ENCODE measurements around the gene FAM171A1. TPM values are rescaled to one million over a fixed set of nuclear protein-coding genes. Genes with fewer than 3 reads are reported as not detected.

FAM171A1 gene
- total and polyA plus RNA-seq, 2 donors (not counting 1 experiment from before 2014, with no cell fraction given): 0.09 TPM; not detected in 1

- intact Hi-C loops (cut with micrococcal nuclease): no loop called here
- TF ChIP-seq EZH2 (IDR thresholded peaks at IDR 0.05; ENCODE audit: borderline replicate concordance, insufficient read depth, low read depth, low read length, poor library complexity, severe bottlenecking): no peak
- no peak for TF ChIP-seq CTCF (IDR thresholded peaks at IDR 0.05)
- POLR2A ChIA-PET: no interaction called here
- no peaks in the 10 kb centered on the region for H4K20me1 ChIP-seq (ENCODE audit: control insufficient read depth, insufficient read depth, low read length, poor library complexity, severe bottlenecking)
- H3K4me2 ChIP-seq (replicated peaks; ENCODE audit: low read depth, low read length, poor library complexity, severe bottlenecking): no peak overlapping the region
- H3K79me2 ChIP-seq (ENCODE audit: control insufficient read depth, insufficient read depth, low read length): no peaks in the 10 kb centered on the region
- H3K36me3 ChIP-seq (replicated peaks in 1 of 2; ENCODE audit: control extremely low read depth in 1 of 2, control insufficient read depth in 1 of 2, extremely low read depth in 1 of 2, insufficient read depth in 2 of 2, low read length in 1 of 2): no peaks in the 10 kb centered on the region
- Mint-ChIP-seq H3K27ac (no peak overlapping the region), H3K4me1 (peaks cover 3% of the 10 kb centered on the region), H3K9me3 (ENCODE audit: insufficient read depth) (no peaks in the 10 kb centered on the region), H3K27me3 (peaks cover 50% of the 10 kb centered on the region), H3K4me3 (no peak overlapping the region)
- 78% methylated on average over 1 of the region's 1 CpG for WGBS (ENCODE audit: insufficient coverage)
- DNase-seq: no peak
- H3K4me1 ChIP-seq (ENCODE audit: control insufficient read depth in 2 of 2, insufficient read depth in 2 of 2, low read length in 2 of 2): peaks cover 0 to 4% of the 10 kb centered on the region in 2 donors
- no peaks in the 10 kb centered on the region for H3K9me3 ChIP-seq (ENCODE audit: control extremely low read depth in 1 of 3, control insufficient read depth in 2 of 3, insufficient read depth in 1 of 3, low read length in 2 of 3)
- no peak overlapping the region for H3K4me3 ChIP-seq (ENCODE audit: control extremely low read depth in 1 of 5, extremely low read depth in 1 of 5, insufficient read depth in 1 of 5, low read depth in 2 of 5, low read length in 4 of 5)
- H3K9ac ChIP-seq (ENCODE audit: low read length): no peak overlapping the region
- CTCF ChIA-PET: no interaction called here
- H3K27me3 ChIP-seq (replicated peaks in 1 of 4; ENCODE audit: control extremely low read depth in 1 of 4, control insufficient read depth in 3 of 4, insufficient read depth in 4 of 4, low read length in 3 of 4): peaks cover 0 to 24% (median 15%) of the 10 kb centered on the region in 4 experiments
- ATAC-seq (ENCODE audit: low read depth): no peak
- H2AFZ ChIP-seq (ENCODE audit: insufficient read depth, low read depth, low read length, poor library complexity, severe bottlenecking): no peak overlapping the region
- no peak overlapping the region for H3K27ac ChIP-seq (ENCODE audit: low read length in 2 of 2)
Observed at GRCh38 chr10:15365692-15366091, 5.4 kb downstream of the FAM171A1 start.

GRCh38 chr10:15364001-15364400 is 7.1 kb downstream of the FAM171A1 start:
- Histone ChIP-seq H3K4me1 (ENCODE audit: control insufficient read depth in 2 of 2, insufficient read depth in 2 of 2, low read length in 2 of 2) (no peaks in the 10 kb centered on the region), H4K20me1 (ENCODE audit: control insufficient read depth, insufficient read depth, low read length, poor library complexity, severe bottlenecking) (no peaks in the 10 kb centered on the region), H2AFZ (ENCODE audit: insufficient read depth, low read depth, low read length, poor library complexity, severe bottlenecking) (no peak overlapping the region), H3K36me3 (replicated peaks in 1 of 2; ENCODE audit: control extremely low read depth in 1 of 2, control insufficient read depth in 1 of 2, extremely low read depth in 1 of 2, insufficient read depth in 2 of 2, low read length in 1 of 2) (no peaks in the 10 kb centered on the region), H3K79me2 (ENCODE audit: control insufficient read depth, insufficient read depth, low read length) (no peaks in the 10 kb centered on the region), H3K9me3 (ENCODE audit: control extremely low read depth in 1 of 3, control insufficient read depth in 2 of 3, insufficient read depth in 1 of 3, low read length in 2 of 3) (no peaks in the 10 kb centered on the region), H3K9ac (ENCODE audit: low read length) (no peak overlapping the region), H3K27me3 (replicated peaks in 1 of 4; ENCODE audit: control extremely low read depth in 1 of 4, control insufficient read depth in 3 of 4, insufficient read depth in 4 of 4, low read length in 3 of 4) (peaks cover 0 to 15% (median 11%) of the 10 kb centered on the region in 4 experiments), H3K4me2 (replicated peaks; ENCODE audit: low read depth, low read length, poor library complexity, severe bottlenecking) (no peak overlapping the region), H3K27ac (ENCODE audit: low read length in 2 of 2) (no peak overlapping the region), H3K4me3 (ENCODE audit: control extremely low read depth in 1 of 5, extremely low read depth in 1 of 5, insufficient read depth in 1 of 5, low read depth in 2 of 5, low read length in 4 of 5) (no peak overlapping the region)
- Mint-ChIP-seq H3K4me1 (no peaks in the 10 kb centered on the region), H3K9me3 (ENCODE audit: insufficient read depth) (no peaks in the 10 kb centered on the region), H3K27ac (no peak overlapping the region), H3K27me3 (peaks cover 47% of the 10 kb centered on the region), H3K4me3 (no peak overlapping the region)
- ATAC-seq (ENCODE audit: low read depth) (no peak), DNase-seq (no peak)
- ChIA-PET POLR2A (no interaction called here), CTCF (no interaction called here)
- intact Hi-C loops (cut with micrococcal nuclease): no loop called here
- TF ChIP-seq CTCF (IDR thresholded peaks at IDR 0.05): no peak
- WGBS (ENCODE audit: insufficient coverage): no CpG with 5 or more reads among the region's 4 CpGs
